NCI-H1436 treated with DMSO at 0.1 percent for 48 hours (cell line): ENCODE results near the gene ZNF33B.
"Not testable (repeated sequence)": the region's sequence is repeated elsewhere in the genome, so short reads cannot be mapped to it uniquely, and the experiment has no call there.

Experiments used
- DNase-seq: peaks from one replicate; lab custom pipeline; 2025; lab: John Stamatoyannopoulos, UW

ZNF33B gene

DNA sequence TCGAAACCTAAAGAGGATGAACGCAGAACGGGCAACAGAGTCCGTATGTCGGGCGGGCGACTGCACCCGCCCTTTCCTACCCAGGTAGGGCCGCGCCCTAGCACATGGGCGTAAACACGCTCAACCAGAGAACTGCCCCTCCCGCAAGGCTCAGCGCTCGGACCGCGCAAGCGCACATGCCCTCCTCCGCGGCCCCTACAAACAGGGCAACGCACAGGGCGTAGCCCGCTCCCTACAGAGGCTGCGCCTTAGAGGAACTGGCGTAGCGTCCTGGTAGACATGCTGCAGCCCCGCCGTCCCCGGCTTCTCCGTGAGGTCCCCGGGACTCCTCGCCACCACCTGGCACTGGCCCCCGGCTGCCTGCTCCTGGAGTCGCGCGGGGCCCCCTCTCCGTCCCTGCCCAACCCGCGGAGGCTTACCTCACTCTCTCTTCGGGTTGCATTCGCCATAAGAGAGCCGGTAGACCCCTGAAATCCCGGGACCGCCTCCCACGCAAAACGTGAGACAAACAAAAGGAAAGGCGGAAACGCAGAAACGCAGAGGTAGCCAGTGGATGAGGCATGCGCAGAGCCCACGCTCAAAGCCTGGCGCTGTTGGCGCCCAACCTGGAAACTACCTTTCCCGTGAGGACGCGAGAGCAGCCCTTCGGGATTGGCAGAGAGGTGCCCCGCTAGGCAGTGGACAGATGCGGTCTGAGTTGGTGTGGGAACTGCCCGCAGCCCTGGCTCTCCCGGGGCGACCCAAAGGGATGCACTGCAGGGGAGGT is at the start of gene ZNF33B:
Gene ZNF33B, minus strand, starts transcription at position 516 of the 766 bp plus-strand sequence. CDS start 1,642 bp downstream, outside the sequence.
- DNase-seq = peak; percentile 67

DNA sequence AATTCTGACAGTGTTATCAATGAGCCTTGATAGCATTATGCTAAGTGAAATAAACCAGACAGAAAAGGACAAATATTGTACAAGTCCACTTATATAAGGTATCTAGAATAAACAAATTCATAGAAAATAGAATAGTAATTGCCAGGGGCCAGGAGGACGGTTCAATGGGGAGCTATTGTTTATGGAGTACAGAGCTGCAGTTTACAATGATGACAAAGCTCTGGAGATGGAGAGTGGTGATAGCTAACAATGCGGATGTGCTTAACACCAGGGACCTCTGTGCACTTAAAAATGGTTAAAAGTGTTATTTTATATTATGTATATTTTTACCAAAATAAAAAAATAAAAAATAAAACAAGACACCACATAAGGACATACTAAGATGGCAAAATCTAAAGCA is 46.1 kb upstream of the ZNF33B start:
- DNase-seq = no peak

DNA sequence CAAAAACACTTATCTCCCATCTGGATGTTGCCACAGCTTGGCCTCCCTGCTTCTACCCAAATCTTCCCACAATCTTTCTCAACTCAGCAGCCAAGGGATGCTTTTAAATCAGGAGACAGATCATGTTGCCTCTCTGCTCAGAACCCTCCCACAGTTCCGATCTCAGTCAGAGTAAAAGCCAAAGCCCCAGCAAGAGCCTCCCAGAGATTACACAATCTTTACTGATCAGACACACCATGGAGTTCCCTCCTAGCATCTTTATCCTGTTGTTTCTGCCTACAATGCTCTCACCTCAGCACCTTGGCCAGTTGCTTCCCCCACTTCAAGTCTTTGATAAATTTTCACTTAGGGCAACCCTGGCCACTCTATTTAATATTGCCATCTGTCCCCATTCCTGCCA is 41.9 kb upstream of the ZNF33B start:
- no peak for DNase-seq

DNA sequence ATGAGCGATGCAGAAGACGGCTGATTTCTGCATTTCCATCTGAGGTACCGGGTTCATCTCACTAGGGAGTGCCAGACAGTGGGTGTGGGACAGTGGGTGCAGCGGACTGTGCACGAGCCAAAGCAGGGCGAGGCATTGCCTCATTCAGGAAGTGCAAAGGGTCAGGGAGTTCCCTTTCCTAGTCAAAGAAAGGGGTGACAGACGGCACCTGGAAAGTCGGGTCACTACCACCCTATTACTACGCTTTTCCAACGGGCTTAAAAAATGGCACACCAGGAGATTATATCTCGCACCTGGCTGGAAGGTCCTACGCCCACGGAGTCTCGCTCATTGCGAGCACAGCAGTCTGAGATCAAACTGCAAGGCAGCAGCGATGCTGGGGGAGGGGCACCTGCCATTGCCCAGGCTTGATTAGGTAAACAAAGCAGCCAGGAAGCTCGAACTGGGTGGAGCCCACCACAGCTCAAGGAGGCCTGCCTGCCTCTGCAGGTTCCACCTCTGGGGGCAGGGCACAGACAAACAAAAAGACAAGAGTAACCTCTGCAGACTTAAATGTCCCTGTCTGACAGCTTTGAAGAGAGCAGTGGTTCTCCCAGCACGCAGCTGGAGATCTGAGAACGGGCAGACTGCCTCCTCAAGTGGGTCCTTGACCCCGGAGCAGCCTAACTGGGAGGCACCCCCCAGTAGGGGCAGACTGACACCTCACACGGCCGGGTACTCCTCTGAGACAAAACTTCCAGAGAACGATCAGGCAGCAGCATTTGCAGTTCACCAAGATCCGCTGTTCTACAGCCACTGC is 27.0 kb upstream of the ZNF33B start:
- not testable (repeated sequence) for DNase-seq

DNA sequence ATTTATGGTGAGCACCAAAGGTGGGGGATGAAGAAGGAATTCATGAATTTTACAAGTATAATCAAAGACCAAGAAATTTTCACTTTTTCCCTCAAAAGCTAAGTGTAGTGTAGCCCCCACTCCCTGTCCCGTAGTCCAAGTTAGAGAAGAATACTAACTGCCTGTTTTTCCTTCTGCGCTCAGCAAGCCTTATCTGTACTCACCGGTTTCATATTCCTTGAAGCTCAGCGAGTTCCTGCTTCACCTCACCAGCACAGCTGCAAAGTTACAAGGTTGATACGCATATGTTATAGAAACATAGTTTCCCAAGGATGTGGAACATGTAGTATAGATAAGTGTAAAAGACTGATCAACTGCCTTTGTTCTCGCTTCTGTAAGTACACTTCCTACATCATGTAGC is 16.0 kb upstream of the ZNF33B start:
- no peak for DNase-seq

DNA sequence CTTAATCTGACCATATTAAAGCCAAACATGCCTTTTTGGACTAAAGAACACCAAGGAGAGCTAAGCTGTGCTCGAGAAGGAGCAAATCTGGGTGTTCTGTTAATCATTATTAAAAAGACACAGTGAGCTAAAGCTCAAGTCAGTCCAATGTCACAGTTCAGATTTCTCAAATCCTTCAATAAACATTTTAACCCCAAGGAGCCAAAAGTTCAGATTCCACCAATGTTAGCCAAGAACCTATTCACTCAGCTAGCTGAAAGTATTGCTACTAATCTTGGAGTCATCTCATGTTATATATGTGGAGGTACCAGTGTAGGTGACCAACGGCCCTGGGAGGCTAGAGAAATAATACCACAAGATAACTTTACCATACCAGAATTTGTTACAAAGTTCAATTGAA is 14.5 kb upstream of the ZNF33B start:
- DNase-seq = no peak

DNA sequence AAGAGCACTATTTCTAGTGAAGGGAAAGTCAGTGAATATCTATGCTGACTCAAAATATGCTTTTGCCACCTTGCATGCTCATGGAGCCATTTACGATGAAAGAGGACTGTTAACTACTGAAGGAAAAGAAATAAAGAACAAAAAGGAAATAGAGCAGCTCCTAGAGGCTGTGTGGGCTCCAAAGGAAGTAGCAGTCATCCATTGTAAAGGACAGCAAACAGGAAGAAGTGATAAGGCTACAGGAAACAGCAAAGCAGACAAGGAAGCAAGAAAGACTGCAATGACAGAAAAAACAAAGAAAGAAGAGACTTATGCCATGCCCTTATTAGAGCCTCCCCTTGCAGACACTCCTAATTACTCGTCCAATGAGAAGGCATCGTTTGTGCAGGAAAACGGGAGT is 12.0 kb upstream of the ZNF33B start:
- DNase-seq = no peak

DNA sequence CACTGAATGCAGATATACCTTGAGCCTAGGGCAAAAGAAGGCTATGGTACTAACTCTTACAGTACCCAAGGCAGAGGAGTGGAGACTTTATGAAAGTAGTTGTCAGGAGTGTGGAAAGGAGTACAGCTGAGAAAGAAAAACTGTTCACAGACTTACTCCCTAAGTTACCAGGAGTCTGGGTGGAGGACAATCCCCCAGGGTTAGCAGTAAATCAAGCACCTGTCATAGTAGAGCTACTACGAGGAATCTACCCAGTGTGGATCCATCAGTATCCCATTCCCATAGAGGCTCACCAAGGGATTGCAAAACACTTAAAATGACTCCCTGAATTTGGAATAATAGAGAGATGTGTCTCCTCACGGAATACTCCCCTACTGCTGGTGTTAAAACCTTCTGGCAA is 10.1 kb upstream of the ZNF33B start:
- no peak for DNase-seq

DNA sequence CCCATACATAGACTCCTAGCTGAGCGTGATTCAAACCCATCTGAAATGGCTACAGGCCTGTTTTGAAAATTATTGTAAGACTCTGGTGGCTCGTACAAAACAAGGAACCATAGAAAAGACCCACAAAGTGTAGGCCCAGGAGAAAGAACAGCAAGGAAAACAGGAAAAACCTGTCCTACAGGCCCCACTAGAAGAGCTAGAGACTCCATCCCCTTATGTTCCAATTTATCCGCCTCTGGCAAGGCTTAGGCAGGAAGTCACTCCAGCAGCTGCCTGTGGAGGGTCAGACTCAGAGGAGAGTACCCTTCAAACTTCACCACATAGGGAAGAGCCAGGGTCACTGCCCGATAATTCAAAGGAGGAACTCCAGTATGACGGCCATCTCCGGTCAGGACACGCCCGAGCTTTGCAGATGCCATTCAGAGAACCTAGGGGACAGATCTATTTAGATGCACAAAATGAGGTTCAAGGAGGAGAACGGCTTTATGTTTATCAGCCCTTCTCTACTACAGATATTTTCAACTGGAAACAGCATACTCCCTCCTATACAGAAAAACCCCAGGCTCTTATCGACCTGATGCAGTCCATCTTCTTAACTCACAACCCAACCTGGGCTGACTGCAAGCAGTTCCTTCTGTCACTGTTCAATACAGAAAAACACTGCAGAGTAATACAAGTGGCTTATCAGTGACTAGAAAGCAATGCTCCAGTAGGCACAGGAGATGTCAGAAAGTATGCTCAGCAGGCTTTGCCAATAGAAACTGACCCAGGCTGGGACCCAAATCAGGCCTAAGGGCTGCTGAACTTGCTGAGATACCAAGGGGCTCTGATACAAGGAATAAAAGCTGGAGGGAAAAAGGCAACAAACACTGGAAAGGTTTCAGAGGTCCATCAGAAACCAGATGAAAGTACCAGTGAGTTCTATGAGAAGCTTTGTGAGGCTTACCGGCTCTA is 8.6 kb upstream of the ZNF33B start:
- no peak for DNase-seq

DNA sequence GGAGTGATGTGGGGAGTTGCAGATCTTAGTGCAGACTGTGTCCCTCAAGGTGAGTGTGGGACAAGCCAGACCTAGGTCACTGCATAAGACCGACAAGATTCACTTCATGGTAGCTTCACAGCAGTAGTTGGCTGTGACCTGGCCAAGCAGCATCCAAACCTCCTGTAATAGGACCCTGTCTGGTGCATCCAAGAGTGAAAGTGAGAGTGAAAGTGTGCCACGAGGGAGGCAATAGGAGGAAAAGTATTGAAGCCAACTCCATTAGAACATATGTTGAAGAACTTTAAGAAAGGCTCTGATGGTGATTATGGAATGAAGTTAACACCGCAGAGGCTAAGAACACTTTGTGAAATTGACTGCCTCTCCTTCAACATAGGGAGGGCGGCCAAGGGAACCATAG is 7.8 kb upstream of the ZNF33B start:
- DNase-seq = no peak

DNA sequence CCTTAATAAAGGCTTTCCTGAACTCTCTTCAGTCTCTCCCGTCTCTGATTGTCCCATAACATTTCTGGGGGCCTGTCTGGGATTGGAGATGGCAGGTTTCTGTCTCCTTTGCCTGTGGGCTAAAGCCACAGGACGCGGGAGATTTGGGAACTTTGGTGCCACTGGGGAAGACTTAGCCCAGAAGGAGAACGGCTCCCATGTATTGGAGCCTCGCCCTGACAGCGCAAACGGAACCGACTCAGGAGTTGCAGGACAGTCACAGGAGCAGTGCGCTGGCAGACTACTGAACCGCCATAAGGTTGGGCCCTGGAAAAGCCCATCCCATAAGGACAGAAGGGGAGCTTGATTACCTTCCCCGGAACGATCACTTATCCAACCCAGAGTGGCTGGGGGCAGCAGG is 7.1 kb upstream of the ZNF33B start:
- no peak for DNase-seq

DNA sequence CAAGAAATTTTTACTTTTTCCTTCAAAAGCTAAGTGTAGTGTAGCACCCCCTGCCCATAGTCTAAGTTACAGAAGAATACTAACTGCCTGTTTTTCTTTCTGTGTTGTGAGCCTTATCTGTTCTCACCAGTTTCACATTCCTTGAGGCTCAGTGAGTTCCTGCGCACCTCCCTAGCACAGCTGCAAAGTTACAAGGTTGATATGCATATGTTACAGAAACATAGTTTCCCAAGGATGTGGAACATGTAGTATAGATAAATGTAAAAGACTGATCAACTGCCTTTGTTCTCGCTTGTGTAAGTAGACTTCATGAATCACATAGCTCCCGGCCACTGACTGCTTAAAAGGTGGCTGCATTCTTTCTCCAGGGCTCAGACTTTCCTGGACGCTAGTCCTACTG is 6.7 kb upstream of the ZNF33B start:
- DNase-seq = no peak

DNA sequence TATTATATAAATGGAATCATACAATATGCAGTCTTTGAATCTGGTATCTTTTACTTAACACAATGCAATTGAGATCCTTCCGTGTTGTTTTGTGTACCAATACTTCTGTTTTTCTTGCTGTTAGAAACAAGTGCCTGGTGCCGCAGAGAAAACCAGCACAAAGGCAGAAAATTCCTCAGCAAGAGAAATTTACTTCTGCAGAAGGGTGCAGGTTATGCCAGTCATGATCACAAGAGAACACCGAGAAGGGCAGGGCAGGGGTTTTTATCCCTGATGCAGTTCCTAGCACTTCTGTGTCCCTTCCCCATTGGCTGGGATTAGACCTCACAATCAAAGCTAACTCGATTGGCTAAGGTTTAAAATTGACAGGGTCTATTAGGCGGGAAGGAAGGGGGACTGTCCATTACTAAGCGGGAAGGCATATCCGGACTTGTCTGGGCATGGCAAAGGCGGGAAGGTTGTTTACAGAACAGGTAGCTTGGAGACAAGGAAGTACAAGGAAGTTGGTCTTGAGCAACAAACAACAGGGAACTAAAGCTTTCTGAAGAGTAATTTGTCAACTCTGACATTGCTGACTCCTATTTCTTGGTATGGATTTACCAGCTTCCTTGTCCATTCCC is 2.4 kb upstream of the ZNF33B start:
- no peak for DNase-seq

DNA sequence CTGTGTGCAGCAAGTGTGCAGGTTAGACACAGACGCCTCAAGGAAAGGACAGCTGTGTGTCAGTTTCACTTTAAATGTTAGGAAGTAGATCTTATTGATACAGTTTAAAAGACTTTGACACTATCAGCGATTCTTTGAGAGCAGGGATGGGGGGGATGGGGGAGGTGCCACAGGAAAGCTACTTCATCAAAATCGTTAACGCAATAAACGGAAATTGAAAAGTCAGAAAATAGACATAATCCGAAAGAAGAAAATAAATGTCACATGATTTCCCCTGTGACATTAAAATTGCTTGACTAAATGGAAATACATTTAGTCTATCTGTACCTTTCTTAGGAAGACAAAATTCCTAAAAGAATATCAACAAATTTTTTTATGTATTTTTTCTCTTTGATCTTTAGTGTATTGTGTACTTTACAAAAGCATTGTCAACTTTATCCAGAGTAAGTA is 476 bp upstream of the ZNF33B start:
- DNase-seq = no peak

DNA sequence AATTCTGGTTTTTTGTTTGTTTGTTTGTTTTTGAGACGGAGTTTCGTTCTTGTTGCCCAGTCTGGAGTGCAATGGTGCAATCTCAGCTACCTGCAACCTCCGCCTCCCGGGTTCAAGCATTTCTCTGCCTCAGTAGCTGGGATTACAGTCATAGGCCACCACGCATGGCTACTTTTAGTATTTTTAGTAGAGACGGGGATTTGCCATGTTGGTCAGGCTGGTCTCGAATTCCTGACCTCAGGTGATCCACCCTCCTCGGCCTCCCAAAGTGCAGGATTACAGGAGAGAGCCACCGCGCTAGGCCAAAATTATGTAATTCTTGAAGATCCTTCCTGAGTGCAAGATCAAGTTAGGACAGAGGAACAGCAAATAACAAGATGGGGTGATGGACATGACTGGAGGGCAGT is 719 bp downstream of the ZNF33B start:
- no peak for DNase-seq

DNA sequence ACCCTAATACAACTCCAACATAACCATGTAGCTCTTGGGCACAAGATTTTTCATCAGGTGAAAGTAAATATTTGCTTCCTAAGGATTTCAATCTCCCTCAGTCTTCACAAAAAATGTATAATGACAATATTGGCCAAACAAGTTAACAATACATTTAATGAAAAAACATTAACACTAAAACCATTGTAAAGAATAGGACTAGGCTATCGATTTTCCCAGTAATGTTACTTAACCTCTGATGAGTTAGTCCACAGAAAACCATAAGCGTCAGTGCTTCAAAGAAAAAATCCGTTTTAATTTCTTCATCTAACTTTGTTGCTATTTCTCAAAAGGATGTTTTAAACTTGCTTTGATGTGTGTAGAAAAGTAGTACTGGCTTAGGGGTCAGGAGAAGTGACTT is 1.2 kb downstream of the ZNF33B start:
- DNase-seq = no peak

DNA sequence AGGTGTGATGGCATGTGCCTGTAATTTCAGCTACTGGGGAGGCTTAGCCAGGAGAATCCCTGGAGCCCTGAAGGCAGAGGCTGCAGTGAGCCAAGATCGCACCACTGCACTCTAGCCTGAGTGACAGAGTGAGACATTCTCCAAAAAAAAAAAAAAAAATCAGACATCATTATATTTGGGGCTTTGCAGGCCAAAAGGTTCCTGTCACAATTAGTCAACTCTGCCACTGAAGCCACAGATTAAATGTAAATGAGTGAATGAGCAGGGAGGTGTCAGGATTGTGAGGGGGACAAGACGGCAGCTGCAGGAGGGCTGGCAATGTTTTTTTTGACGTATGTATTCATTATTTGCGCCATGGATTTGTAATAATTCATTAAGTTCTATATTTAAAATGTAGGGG is 3.3 kb downstream of the ZNF33B start:
- DNase-seq = no peak

DNA sequence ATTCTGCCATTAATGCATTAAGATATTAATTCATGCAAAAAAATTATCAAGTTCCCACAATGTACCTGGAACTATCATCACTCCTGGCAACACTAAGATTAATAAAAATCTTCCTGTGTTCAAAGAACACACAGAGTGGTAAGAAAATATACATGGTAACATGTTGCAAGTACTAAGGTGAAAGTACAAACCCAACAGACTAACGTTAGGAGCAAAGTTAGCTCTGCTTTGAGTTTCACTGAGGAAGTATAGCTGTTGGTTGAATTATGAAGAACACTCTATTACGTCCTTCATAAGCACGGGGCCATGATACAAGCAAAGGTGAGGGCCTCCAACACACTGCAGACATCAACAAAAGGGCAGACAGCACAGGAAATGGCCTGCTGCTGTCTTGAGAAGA is 5.8 kb downstream of the ZNF33B start:
- no peak for DNase-seq

DNA sequence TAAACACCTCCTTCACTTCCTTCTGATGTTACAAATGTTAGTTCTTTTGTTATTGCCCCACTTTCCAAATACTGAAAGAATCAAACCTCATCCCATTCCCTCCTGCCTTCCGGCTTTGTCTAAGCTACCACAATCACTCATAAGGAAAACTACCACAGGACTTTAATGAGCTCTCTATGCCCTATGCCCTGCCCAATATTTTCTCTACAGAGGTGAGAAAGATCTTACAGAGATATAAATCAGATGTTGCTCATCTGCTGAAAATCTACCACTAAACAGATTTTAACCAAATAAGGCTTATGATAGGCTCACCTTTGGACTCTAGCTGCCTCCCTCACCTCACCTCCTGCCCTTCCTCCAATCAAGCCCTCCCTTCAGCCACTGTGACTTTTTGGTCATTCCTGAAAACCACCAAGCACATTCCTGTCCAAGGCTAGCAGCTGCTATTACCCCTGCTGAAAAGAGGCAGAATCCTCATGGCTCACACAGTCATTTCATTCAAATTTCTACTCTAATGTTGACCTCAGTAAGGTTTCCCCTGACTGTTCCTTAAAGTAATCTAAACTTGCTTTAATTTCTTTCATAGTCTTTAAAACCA is 7.7 kb downstream of the ZNF33B start:
- DNase-seq = no peak

DNA sequence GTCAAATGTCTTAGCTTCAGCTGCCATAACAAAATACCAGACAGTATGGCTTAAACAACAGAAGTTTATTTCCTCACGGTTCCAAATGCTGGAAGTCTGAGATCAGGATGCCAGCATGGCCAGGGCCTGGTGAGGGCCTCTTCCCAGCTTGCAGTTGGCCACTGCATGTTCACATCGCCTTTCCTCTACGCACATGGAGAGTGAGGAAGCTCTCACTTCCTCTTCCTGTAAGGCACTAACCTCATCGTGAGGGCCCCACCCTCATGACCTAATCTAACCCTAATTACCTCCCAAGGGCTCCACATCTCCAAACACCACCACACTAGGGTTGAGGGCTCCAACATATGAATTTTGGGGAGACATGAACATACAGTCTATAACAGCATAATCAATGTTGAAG is 14.4 kb downstream of the ZNF33B start:
- no peak for DNase-seq

DNA sequence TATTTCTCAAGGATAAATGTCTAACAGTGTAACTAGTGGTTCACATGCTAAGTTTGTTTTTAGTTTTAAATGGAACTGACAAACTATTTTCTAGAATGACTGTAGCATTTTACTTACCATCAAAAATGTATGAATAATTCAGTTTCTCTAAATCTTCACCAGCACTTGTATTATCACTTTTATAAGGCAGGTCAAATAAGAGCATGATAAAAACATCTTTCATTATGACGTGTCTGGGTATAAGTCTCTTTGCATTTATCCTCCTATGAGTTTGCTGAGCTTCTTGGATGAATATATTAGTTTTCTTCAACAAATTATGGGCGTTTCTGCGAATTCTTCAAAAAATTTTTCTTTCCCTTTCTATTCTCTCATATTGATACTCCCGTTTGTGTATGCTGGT is 19.9 kb downstream of the ZNF33B start:
- no peak for DNase-seq
